OCI-LY1 (cell line): ENCODE results near the gene HIRA.

Experiments used
- H2AFZ ChIP-seq: fragments of 200-600 bp; sonication (generic), shearing (Covaris generic); 2 replicates; pipeline ENCODE4 v1.6.0; 2014; ENCODE audit warnings: antibody characterized with exemption, mild to moderate bottlenecking, low read length
- H3F3A ChIP-seq: fragments of 200-600 bp; sonication (generic), shearing (Covaris generic); 2 replicates; pipeline ENCODE4 v1.6.0; 2014; ENCODE audit warnings: mild to moderate bottlenecking, antibody characterized with exemption, low read length, moderate library complexity; ENCODE audit not compliant: insufficient read depth
- H3K27ac ChIP-seq: fragments of 200-600 bp; sonication (generic); 2 replicates; pipeline ENCODE4 v1.5.1; 2014; ENCODE audit warnings: low read length, mixed run types, mild to moderate bottlenecking, low read depth; ENCODE audit not compliant: poor library complexity, severe bottlenecking
- H3K27me3 ChIP-seq: fragments of 200-600 bp; sonication (generic); 2 replicates; pipeline ENCODE4 v1.6.0; 2014; ENCODE audit warnings: antibody characterized with exemption, mild to moderate bottlenecking, low read length, moderate library complexity; ENCODE audit not compliant: insufficient read depth
- H3K36me3 ChIP-seq: fragments of 200-600 bp; sonication (generic); 2 replicates; pipeline ENCODE4 v1.6.1; 2014; ENCODE audit warnings: mild to moderate bottlenecking, antibody characterized with exemption, low read length, moderate library complexity, mixed read lengths; ENCODE audit not compliant: insufficient read depth
- H3K4me1 ChIP-seq: fragments of 200-600 bp; sonication (generic); 2 replicates; pipeline ENCODE4 v1.5.1; 2014; ENCODE audit warnings: mild to moderate bottlenecking, low read length, moderate library complexity; ENCODE audit not compliant: insufficient read depth, severe bottlenecking
- H3K4me2 ChIP-seq: fragments of 200-600 bp; sonication (generic), shearing (Covaris generic); 2 replicates; pipeline ENCODE4 v1.6.1; 2014; ENCODE audit warnings: low read length
- H3K4me3 ChIP-seq: fragments of 200-600 bp; sonication (generic); 2 replicates; pipeline ENCODE4 v1.5.1; 2014; ENCODE audit warnings: low read length, low read depth, mild to moderate bottlenecking, mixed read lengths; ENCODE audit not compliant: poor library complexity, severe bottlenecking
- H3K79me2 ChIP-seq: fragments of 200-600 bp; shearing (Covaris generic); 2 replicates; pipeline ENCODE4 v1.6.1; 2016; ENCODE audit warnings: mixed run types, low read length, mixed read lengths; ENCODE audit not compliant: insufficient read depth
- H3K9ac ChIP-seq: fragments of 200-600 bp; sonication (generic), shearing (Covaris generic); 2 replicates; pipeline ENCODE4 v1.6.1; 2014; ENCODE audit warnings: mild to moderate bottlenecking, low read length, mixed read lengths
- H3K9me2 ChIP-seq: fragments of 200-600 bp; sonication (generic), shearing (Covaris generic); 2 replicates; pipeline ENCODE4 v1.6.1; 2014; ENCODE audit warnings: low read depth, mild to moderate bottlenecking, low read length, mixed read lengths
- H3K9me3 ChIP-seq: fragments of 200-600 bp; shearing (Covaris generic); 2 replicates; pipeline ENCODE4 v1.6.1; 2014; ENCODE audit warnings: low read length, mixed read lengths
- H4K20me1 ChIP-seq: fragments of 200-600 bp; sonication (generic), shearing (Covaris generic); 2 replicates; pipeline ENCODE4 v1.6.0; 2016; ENCODE audit warnings: mild to moderate bottlenecking, low read length; ENCODE audit not compliant: insufficient read depth
- EZH2 ChIP-seq: fragments of 200-600 bp; sonication (generic), shearing (Covaris generic); IDR thresholded peaks from 2 replicates; pipeline ENCODE4 v1.8.0; 2017; ENCODE audit warnings: borderline replicate concordance, mixed run types, mild to moderate bottlenecking, antibody characterized with exemption, low read length, moderate library complexity, mixed read lengths
- TF ChIP-seq, protein P1 (sequence below): fragments of 200-600 bp; sonication (generic), shearing (Covaris generic); IDR thresholded peaks from 2 replicates; pipeline ENCODE4 v1.5.1; 2017; ENCODE audit warnings: mild to moderate bottlenecking, antibody characterized with exemption, low read length, moderate library complexity, mixed read lengths

Gene HIRA

DNA sequence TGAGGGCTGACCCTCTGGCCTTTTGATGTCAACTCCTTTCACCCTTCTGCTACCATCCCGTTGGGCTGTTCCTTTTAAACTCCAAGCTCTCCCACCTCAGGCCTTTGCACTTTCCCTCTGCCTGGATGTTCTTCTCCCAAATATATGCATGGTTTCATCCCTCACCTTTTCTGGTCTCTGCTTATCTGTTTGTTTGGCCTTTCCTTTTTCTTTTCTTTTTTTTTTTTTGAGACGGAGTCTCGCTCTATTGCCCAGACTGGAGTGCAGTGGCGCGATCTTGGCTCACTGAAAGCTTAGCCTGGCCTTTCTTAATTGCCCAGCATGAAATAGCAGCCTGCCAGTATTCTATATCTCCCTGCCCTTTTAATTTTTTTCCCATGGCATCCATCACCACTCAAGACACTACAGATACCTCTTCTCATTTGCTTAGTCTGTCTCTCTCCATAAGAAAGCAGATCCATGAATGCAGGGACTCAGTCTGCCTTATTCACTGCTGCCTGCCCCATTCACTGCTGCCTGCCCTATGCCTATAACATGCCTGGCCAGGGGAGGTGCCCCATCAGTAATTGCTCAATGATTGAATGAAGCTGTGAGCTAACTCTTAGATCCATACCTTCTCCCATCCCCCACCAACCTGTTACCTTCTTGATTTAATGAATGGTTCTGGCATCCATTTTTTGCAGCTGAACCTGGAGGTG is 81.6 kb downstream of the HIRA start:
- Histone ChIP-seq H3K9ac (no peak overlapping the region), H3K4me1 (no peaks in the 10 kb centered on the region), H3K4me2 (no peak overlapping the region), H2AFZ (no peak overlapping the region), H3K9me3 (no peaks in the 10 kb centered on the region), H4K20me1 (no peaks in the 10 kb centered on the region), H3K9me2 (no peaks in the 10 kb centered on the region), H3F3A (no peaks in the 10 kb centered on the region), H3K79me2 (no peaks in the 10 kb centered on the region), H3K4me3 (no peak overlapping the region), H3K27me3 (no peaks in the 10 kb centered on the region), H3K36me3 (peaks cover 90% of the 10 kb centered on the region), H3K27ac (no peak overlapping the region)
- TF ChIP-seq, protein P1, sequence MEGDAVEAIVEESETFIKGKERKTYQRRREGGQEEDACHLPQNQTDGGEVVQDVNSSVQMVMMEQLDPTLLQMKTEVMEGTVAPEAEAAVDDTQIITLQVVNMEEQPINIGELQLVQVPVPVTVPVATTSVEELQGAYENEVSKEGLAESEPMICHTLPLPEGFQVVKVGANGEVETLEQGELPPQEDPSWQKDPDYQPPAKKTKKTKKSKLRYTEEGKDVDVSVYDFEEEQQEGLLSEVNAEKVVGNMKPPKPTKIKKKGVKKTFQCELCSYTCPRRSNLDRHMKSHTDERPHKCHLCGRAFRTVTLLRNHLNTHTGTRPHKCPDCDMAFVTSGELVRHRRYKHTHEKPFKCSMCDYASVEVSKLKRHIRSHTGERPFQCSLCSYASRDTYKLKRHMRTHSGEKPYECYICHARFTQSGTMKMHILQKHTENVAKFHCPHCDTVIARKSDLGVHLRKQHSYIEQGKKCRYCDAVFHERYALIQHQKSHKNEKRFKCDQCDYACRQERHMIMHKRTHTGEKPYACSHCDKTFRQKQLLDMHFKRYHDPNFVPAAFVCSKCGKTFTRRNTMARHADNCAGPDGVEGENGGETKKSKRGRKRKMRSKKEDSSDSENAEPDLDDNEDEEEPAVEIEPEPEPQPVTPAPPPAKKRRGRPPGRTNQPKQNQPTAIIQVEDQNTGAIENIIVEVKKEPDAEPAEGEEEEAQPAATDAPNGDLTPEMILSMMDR, result no peak
- TF ChIP-seq EZH2, result no peak

DNA sequence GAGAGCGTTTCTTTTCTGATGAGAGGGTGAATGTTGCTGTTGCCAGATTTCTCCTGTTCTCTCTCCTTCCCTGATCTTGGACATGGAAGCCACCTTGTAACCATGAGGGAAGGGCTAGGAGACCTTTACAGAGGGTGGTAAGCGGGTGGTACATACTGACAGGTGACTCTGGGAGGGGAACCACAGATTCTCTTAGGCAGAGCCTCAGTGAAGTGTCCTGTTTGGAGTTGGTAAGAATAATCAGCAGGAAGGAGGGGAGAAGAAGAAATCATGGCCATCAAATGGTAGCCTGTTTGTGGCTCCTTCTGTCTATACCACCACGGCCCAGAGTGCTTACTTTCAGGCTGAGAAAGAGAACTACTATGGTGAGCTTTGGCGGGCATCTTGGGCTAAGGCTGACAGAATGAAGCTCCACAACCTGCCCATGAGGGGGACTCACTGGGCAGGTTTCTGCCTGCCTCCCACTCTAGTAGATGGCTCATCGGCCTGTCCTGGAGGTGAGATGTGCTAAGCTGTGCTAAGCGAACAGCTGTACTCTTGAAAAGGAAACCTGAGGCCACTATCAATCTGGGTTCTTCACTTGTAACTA is 84.8 kb downstream of the HIRA start:
- Histone ChIP-seq H3K27ac (no peak overlapping the region), H3K9me3 (no peaks in the 10 kb centered on the region), H3K4me2 (no peak overlapping the region), H3K4me1 (no peaks in the 10 kb centered on the region), H3F3A (no peaks in the 10 kb centered on the region), H4K20me1 (no peaks in the 10 kb centered on the region), H3K4me3 (no peak overlapping the region), H3K9me2 (no peaks in the 10 kb centered on the region), H3K36me3 (peaks cover 92% of the 10 kb centered on the region), H3K79me2 (no peaks in the 10 kb centered on the region), H3K27me3 (no peaks in the 10 kb centered on the region), H2AFZ (no peak overlapping the region), H3K9ac (no peak overlapping the region)
- TF ChIP-seq, protein P1, result no peak
- no peak for TF ChIP-seq EZH2

DNA sequence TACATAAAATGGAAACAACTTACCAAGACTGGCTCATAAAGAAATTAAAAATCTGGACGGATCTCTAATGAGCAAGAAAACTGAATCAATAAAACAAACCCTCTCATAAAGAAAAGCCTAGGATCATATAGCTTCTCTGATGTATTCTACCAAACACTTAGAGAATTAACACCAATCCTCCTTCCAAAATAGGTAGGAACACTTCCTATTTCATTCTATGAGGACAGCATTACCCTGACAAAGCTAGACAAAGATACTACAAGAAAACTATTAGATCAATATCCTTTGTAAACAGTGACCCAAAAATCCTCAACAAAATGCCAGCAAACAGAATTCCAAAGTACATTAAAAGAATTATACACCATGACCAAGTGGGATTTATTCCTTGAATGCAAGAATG is 87.1 kb downstream of the HIRA start:
- Histone ChIP-seq H3K9me3 (no peaks in the 10 kb centered on the region), H3K9ac (no peak overlapping the region), H3K4me1 (no peaks in the 10 kb centered on the region), H3K36me3 (peaks cover 92% of the 10 kb centered on the region), H3K4me2 (no peak overlapping the region), H3K4me3 (no peak overlapping the region), H4K20me1 (no peaks in the 10 kb centered on the region), H3K79me2 (no peaks in the 10 kb centered on the region), H3K27me3 (no peaks in the 10 kb centered on the region), H2AFZ (no peak overlapping the region), H3K9me2 (no peaks in the 10 kb centered on the region), H3F3A (no peaks in the 10 kb centered on the region), H3K27ac (no peak overlapping the region)
- TF ChIP-seq, protein P1, result no peak
- no peak for TF ChIP-seq EZH2
